Thymus (tissue), 11 donors: ENCODE measurements around the gene PROX1. TPM values are rescaled to one million over a fixed set of nuclear protein-coding genes. Genes with fewer than 3 reads are reported as not detected.

ENCODE experiments used
- DNase-seq, 9 donors: peaks; one replicate each; pipeline ENCODE4 v3.0.0-alpha.2; 2013; ENCODE audit warnings: low spot score in 9 of 9, low read depth in 6 of 9, missing footprints in 1 of 9
- H3K27ac ChIP-seq, 2 donors: one replicate each; pipeline ENCODE4 v1.5.1; 2013; ENCODE audit warnings: control low read depth in 1 of 2, low read depth in 1 of 2, low read length in 1 of 2, mild to moderate bottlenecking in 1 of 2, moderate library complexity in 1 of 2
- H3K27me3 ChIP-seq, 2 donors: one replicate each; pipeline ENCODE4 v1.5.1; 2013; ENCODE audit warnings: low read length in 1 of 2; ENCODE audit not compliant: control insufficient read depth in 2 of 2, insufficient read depth in 1 of 2
- H3K36me3 ChIP-seq, 2 donors: one replicate each; pipeline ENCODE4 v1.5.1; 2013; ENCODE audit warnings: low read length in 1 of 2, mild to moderate bottlenecking in 1 of 2, moderate library complexity in 1 of 2; ENCODE audit not compliant: control insufficient read depth in 2 of 2, insufficient read depth in 2 of 2
- H3K4me1 ChIP-seq, 2 donors: one replicate each; pipeline ENCODE4 v1.5.1; 2013; ENCODE audit warnings: low read length in 2 of 2; ENCODE audit not compliant: control insufficient read depth in 2 of 2, insufficient read depth in 2 of 2
- H3K4me3 ChIP-seq, 2 donors: one replicate each; pipeline ENCODE4 v1.5.1; 2013; ENCODE audit warnings: low read length in 2 of 2, control low read depth in 1 of 2, mild to moderate bottlenecking in 1 of 2
- H3K9me3 ChIP-seq, 2 donors: one replicate each; pipeline ENCODE4 v1.5.1; 2013; ENCODE audit warnings: low read length in 1 of 2, mild to moderate bottlenecking in 1 of 2; ENCODE audit not compliant: control insufficient read depth in 2 of 2, insufficient read depth in 1 of 2
- WGBS: extraction: QIAGEN DNeasy Blood & Tissue Kit; methylation state at CpG from one replicate; pipeline ENCODE4 v1.1.7; 2013; 5-methylcytosine and 5-hydroxymethylcytosine counted together
- polyA plus RNA-seq: library from polyadenylated mRNA; stranded (reverse); fragments of 200-250 nt; gene quantifications from one replicate; pipeline ENCODE4 v1.2.3, GENCODE V29; 2013
- total RNA-seq: library from RNA; stranded (reverse); fragments of 120-200 nt; gene quantifications from one replicate; pipeline ENCODE4 v1.2.4, GENCODE V29; 2013
- donor health status: healthy.

PROX1 gene
- total and polyA plus RNA-seq, 2 donors, result 0.27 to 0.33 TPM

DNA sequence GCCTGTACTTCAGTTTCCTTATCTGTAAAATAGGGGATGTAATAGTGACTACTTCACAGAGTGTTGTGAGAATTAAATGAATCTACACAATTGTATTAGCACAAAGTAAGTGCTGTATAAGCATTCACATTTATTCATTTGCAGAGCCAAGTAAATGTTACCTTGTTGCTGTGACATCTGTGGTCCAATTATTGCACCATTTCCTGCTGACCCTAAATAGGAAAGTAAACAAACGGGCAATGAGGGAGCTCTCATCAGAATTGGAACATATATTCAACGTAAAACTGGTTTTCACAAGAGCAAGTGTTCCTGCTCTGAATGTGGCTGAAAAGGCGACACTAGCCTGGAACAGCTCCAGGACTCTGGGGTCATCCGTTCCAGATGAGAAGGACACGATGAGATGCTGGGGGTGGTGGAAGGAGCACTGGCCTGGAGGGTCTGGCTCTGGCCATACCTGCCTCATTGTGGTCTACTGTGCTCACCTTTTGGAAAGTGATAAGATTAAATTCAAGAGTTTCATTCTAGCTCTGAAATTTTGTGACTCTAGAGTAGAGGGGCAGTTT is 34.5 kb downstream of the PROX1 start:
- Histone ChIP-seq H3K4me3 (no peak overlapping the region), H3K27ac (no peak overlapping the region), H3K9me3 (no peaks in the 10 kb centered on the region), H3K27me3 (no peaks in the 10 kb centered on the region), H3K4me1 (no peaks in the 10 kb centered on the region), H3K36me3 (no peaks in the 10 kb centered on the region)
- WGBS, result 82% methylated on average over 5 of the region's 5 CpGs
- DNase-seq, result no peak

DNA sequence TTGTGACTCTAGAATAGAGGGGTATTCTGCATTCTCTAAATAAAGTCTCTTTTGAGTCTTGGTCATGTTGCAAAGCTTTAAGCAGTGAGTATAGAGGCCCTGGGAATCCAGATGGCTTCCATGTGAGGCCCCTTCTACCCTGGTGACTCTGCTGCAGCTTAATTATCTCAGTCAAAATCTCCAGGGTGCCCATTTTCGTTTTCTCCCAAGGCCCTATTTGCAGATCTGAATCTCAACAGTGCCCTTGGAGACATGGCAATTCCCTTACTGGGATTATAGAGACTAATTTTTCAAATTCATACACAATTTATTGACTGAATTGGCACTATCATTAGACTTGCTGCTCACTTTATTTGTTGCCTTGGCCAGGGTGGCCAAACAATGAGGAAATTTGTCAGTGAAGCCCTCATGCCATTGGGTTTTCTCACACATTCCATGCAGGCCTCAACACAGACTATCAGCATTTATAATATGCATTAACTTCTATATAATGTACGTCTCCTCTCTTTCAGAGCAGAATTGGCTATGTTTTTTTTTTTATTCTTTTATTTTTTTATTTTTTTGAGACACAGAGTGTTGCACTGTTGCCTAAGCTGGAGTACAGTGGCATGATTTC is 35.1 kb downstream of the PROX1 start:
- Histone ChIP-seq H3K9me3 (no peaks in the 10 kb centered on the region), H3K4me1 (no peaks in the 10 kb centered on the region), H3K36me3 (no peaks in the 10 kb centered on the region), H3K4me3 (no peak overlapping the region), H3K27me3 (no peaks in the 10 kb centered on the region), H3K27ac (no peak overlapping the region)
- no peak for DNase-seq
- 72% methylated on average over 2 of the region's 2 CpGs for WGBS

DNA sequence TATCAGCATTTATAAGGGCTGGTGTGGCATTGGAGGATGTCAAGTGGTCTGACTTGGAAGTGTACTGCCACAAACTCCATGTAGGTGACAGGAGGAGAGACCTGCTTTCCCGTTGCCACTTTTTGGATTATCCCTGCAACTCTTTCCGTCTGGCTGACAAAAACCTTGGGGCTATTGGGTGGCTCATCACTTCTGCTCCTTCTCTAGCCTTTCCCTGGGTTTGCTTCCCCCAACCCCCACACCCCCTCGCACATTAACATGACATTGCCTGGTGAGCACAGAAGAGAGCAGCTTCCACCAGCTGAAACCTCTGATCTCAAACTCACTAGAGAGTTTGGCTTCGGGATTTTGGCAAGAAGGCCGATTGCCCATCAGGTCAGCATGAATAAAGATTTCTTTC is 39.2 kb downstream of the PROX1 start:
- no peak overlapping the region for H3K4me3 ChIP-seq
- no peak for DNase-seq
- no peaks in the 10 kb centered on the region for H3K27me3 ChIP-seq
- no peaks in the 10 kb centered on the region for H3K36me3 ChIP-seq
- H3K4me1 ChIP-seq, result no peaks in the 10 kb centered on the region
- WGBS, result 41% methylated on average over 5 of the region's 5 CpGs
- no peak overlapping the region for H3K27ac ChIP-seq
- no peaks in the 10 kb centered on the region for H3K9me3 ChIP-seq

DNA sequence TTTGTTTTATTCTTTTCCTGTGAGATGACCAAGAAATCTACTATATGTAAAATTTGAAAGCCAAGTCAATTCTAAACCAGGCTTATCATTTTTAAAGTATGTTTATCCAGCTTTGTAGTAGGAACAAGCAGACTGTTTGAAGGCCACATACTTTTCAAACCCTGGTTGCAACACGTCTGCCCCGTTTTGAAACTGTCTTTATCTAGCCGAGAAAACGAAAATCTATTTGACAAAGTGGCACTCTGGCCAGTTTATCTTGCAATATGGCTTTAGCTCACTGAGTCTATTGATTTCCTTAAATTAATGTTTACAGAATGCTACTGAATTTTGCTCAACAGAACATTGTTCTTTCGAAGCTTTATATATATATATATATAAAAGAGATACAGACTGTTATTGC is 39.7 kb downstream of the PROX1 start:
- no peak overlapping the region for H3K4me3 ChIP-seq
- DNase-seq, result no peak

DNA sequence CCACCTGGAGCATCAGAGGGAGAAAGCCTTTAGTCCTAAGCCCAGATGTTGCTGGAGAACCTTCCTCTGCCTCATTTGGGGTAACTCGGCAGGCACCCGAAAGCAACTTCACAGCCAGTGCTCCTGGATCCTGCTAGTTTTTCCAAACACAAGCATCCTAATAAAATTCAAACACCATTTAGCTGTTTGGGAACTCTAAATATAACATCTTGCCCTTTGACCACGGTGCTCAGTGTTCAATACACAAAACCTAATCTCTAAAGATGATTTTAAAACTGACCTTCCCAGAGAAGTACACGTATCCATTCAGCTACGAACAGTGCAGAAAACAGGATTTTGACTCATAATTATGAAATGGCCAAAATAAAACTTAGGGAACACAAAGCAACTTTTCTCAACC is 40.3 kb downstream of the PROX1 start:
- 87% methylated on average over 5 of the region's 5 CpGs for WGBS
- no peak overlapping the region for H3K4me3 ChIP-seq
- no peaks in the 10 kb centered on the region for H3K36me3 ChIP-seq
- no peak for DNase-seq
- no peaks in the 10 kb centered on the region for H3K9me3 ChIP-seq
- H3K27me3 ChIP-seq, result no peaks in the 10 kb centered on the region
- H3K27ac ChIP-seq, result no peak overlapping the region
- H3K4me1 ChIP-seq, result no peaks in the 10 kb centered on the region

More for the DNA sequence above, 39.7 kb downstream of the PROX1 start:
- no peaks in the 10 kb centered on the region for H3K4me1 ChIP-seq
- H3K27ac ChIP-seq, result no peak overlapping the region
- H3K27me3 ChIP-seq, result no peaks in the 10 kb centered on the region
- H3K9me3 ChIP-seq, result no peaks in the 10 kb centered on the region
- 68% methylated on average over 5 of the region's 5 CpGs for WGBS
- H3K36me3 ChIP-seq, result no peaks in the 10 kb centered on the region

DNA sequence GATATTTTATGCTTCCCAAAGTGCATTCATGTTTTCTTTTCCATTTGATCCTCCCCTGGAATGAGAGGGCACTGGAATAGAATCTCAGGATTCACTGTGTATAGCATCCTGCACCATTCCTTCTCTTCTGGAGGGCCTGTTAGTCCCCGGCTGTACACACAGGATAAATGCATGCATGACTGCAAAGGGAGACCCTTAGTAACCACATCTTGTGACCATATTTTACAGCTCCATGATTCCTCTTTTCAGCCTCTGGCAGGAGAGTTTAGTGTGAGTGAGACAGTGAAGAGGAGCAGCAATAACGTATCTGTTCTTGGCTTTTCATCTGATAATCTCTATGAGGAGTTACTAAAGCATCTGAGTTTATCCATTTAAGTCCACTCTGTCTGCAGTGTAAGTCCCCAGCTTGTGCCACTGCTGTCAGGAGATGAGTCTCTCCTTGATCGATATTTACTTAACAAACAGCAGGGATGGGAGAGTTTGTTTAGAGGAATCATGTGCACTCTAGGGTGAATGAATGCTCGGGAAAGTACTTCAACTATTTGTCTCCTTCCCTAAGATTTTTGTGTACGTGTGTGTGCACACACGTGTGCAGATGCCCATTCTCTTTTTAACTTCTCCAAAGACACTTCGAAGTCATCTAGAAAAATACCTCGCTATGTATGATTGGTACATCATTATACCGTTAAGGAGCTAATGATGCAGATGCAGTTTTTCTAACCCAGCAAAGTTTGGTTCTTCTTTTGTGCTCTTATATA is 41.1 kb downstream of the PROX1 start:
- Histone ChIP-seq H3K36me3 (no peaks in the 10 kb centered on the region), H3K9me3 (no peaks in the 10 kb centered on the region), H3K27ac (no peak overlapping the region), H3K4me1 (no peaks in the 10 kb centered on the region), H3K4me3 (no peak overlapping the region), H3K27me3 (no peaks in the 10 kb centered on the region)
- WGBS, result 81% methylated on average over 9 of the region's 9 CpGs
- no peak for DNase-seq

DNA sequence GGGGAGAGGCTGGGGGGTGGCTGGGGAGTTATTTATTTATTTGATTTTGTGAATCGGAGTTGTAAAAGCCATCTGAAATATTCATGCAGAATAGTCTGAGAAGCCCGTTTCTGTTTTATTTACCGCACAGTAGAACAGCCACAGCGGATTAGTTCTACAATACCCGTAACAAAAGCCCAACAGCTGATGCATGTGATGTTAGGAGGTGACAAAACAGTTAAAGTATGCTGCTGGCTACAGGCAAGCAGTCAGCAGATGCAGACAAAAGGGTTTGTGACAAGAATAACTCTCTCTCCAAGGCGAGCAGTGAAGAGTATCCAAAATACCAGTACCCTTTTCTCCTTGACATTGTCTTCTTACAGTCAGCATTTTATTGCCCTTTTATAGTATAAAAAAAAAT is 42.0 kb downstream of the PROX1 start:
- Histone ChIP-seq H3K4me3 (no peak overlapping the region), H3K27ac (no peak overlapping the region), H3K4me1 (no peaks in the 10 kb centered on the region), H3K27me3 (no peaks in the 10 kb centered on the region), H3K36me3 (no peaks in the 10 kb centered on the region), H3K9me3 (no peaks in the 10 kb centered on the region)
- WGBS, result 54% methylated on average over 6 of the region's 6 CpGs
- DNase-seq, result no peak

DNA sequence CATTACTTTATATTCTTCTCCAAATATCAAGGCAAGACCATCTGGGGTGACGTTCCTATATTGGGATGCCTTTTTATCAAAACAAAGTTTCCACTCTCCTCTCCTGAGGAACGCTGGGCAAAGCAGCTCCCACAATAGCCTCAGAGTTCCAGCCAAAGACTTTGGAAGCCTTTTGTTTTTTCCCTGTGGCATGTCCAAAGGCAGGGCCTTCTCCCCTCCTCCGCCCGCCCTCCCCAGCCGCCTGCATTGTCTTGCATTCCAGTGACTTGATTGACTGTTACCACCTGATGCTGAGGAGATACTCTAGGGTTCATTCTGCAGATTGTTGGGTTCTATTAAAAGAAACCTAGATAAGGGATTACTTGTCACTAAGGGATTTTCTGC is 43.5 kb downstream of the PROX1 start:
- Histone ChIP-seq H3K36me3 (no peaks in the 10 kb centered on the region), H3K4me1 (no peaks in the 10 kb centered on the region), H3K4me3 (no peak overlapping the region), H3K9me3 (no peaks in the 10 kb centered on the region), H3K27me3 (no peaks in the 10 kb centered on the region), H3K27ac (no peak overlapping the region)
- DNase-seq, result no peak
- WGBS, result 60% methylated on average over 5 of the region's 5 CpGs

DNA sequence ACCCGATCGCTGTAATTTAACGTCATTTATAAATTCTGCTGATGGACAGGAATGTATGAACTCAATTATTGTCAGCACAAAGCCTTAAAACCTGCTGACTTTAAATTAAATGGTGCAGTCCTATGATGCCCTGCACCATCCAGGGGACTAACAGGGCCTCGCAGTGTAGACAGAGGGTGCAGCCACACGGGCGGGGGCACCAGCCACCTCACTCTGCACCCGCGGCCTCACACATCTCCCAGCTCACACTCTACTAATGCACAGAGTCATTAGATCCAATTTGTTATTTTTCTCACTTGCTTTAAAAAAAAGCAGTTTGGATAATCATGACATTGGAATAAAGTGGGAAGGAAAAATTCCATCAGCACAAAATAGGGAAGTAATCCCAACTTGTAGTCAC is 49.7 kb downstream of the PROX1 start:
- no peaks in the 10 kb centered on the region for H3K27me3 ChIP-seq
- no peaks in the 10 kb centered on the region for H3K4me1 ChIP-seq
- 77% methylated on average over 8 of the region's 8 CpGs for whole genome bisulfite sequencing
- H3K27ac ChIP-seq, result no peak overlapping the region
- H3K4me3 ChIP-seq, result no peak overlapping the region
- H3K9me3 ChIP-seq, result no peaks in the 10 kb centered on the region
- no peak for DNase-seq
- no peaks in the 10 kb centered on the region for H3K36me3 ChIP-seq
